PFSK-1 (cell line): ENCODE data around the gene SORT1.

ENCODE experiments used
- FOXP2 ChIP-seq: optimal IDR thresholded peaks from 2 replicates; pipeline ENCODE3; 2011; ENCODE audit warnings: borderline replicate concordance, control low read depth, inconsistent platforms; ENCODE audit not compliant: insufficient read depth; ENCODE audit errors: extremely low read length, extremely low read depth
- POLR2AphosphoS5 ChIP-seq: IDR thresholded peaks from 2 replicates; pipeline ENCODE4 v1.6.1; 2012; ENCODE audit warnings: low read depth, mild to moderate bottlenecking, control low read depth, low read length, moderate library complexity
- REST ChIP-seq, 2 experiments: IDR thresholded peaks; 2 replicates each; pipeline versions ENCODE4 v1.6.1 to v1.8.0; 2011 to 2012; ENCODE audit warnings: low read depth in 2 of 2, low read length in 2 of 2, control low read depth in 1 of 2, inconsistent platforms in 1 of 2, mild to moderate bottlenecking in 1 of 2, moderate library complexity in 1 of 2; ENCODE audit not compliant: insufficient read depth in 1 of 2
- SIN3A ChIP-seq: IDR thresholded peaks from 2 replicates; pipeline ENCODE4 v1.6.1; 2012; ENCODE audit warnings: mild to moderate bottlenecking, low read length, moderate library complexity, borderline replicate concordance; ENCODE audit not compliant: insufficient read depth
- TAF1 ChIP-seq: IDR thresholded peaks from 2 replicates; pipeline ENCODE4 v1.6.1; 2012; ENCODE audit warnings: low read length, control low read depth, borderline replicate concordance; ENCODE audit not compliant: insufficient read depth

DNA sequence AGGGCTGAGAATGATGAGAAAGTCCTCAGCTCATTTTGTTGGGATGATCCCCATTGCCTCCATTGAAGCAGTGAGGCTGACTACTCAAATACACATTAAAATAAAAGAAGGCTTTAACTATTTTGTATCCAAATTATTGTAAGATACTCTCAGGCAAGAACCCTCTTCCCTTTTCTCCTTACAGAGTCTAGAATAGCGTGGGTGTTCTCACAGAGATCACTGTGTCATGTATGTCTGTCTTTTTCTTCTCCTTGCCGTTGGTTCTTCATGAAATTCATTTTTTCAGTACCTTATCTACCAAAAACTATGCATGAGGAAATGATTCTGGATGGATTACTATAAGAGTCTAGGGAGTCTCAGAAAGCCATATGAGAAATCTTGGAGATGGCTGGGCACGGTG, 30.1 kb downstream of the SORT1 start:
- TF ChIP-seq FOXP2 (no peak), REST (IDR thresholded peaks at IDR 0.05; ENCODE audit: insufficient read depth in 1 of 2, low read depth in 2 of 2, low read length in 2 of 2) (no peak), TAF1 (no peak), POLR2AphosphoS5 (no peak), SIN3A (no peak)
